ENCODE data around the gene PHLPP2.

GRCh38 chr16:71754108-71754507, 29.6 kb upstream of the PHLPP2 start:
- no peak for TF ChIP-seq POLR2A (IDR thresholded peaks at IDR 0.05)
- TF ChIP-seq, protein P1, sequence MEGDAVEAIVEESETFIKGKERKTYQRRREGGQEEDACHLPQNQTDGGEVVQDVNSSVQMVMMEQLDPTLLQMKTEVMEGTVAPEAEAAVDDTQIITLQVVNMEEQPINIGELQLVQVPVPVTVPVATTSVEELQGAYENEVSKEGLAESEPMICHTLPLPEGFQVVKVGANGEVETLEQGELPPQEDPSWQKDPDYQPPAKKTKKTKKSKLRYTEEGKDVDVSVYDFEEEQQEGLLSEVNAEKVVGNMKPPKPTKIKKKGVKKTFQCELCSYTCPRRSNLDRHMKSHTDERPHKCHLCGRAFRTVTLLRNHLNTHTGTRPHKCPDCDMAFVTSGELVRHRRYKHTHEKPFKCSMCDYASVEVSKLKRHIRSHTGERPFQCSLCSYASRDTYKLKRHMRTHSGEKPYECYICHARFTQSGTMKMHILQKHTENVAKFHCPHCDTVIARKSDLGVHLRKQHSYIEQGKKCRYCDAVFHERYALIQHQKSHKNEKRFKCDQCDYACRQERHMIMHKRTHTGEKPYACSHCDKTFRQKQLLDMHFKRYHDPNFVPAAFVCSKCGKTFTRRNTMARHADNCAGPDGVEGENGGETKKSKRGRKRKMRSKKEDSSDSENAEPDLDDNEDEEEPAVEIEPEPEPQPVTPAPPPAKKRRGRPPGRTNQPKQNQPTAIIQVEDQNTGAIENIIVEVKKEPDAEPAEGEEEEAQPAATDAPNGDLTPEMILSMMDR (IDR thresholded peaks at IDR 0.05): no peak

Measured in gastroesophageal sphincter (tissue), 3 donors.